Gastroesophageal sphincter (tissue), 4 donors: ENCODE data around the gene IMP3. TPM values are rescaled to one million over a fixed set of nuclear protein-coding genes. Genes with fewer than 3 reads are reported as not detected.

Source experiments
- ATAC-seq: fragments of 150-250 bp; one replicate; pipeline ENCODE4 v1.9.1; 2016; ENCODE audit warnings: mild to moderate bottlenecking, moderate library complexity
- H3K27ac ChIP-seq, 4 donors: fragments of 200-600 bp; sonication (generic) in 3 of 4; 1 replicate in 3 of 4; 2 replicates in 1 of 4; pipeline ENCODE4 v1.5.1; 2016 to 2019
- H3K27me3 ChIP-seq: fragments of 200-600 bp; sonication (generic); one replicate; pipeline ENCODE4 v1.5.1; 2019
- H3K36me3 ChIP-seq, 2 donors: fragments of 200-600 bp; sonication (generic); one replicate each; pipeline ENCODE4 v1.5.1; 2019; ENCODE audit warnings: control low read depth in 1 of 2
- H3K4me1 ChIP-seq, 3 donors: fragments of 200-600 bp; sonication (generic); 1 replicate in 2 of 3; 2 replicates in 1 of 3; pipeline ENCODE4 v1.5.1; 2016 to 2019; ENCODE audit warnings: control low read depth in 2 of 3
- H3K4me3 ChIP-seq, 2 donors: fragments of 200-600 bp; sonication (generic); one replicate each; pipeline ENCODE4 v1.5.1; 2019; ENCODE audit warnings: mild to moderate bottlenecking in 1 of 2, moderate library complexity in 1 of 2
- H3K9me3 ChIP-seq, 3 donors: fragments of 200-600 bp; sonication (generic); one replicate each; pipeline ENCODE4 v1.5.1; 2017 to 2019; ENCODE audit warnings: control low read depth in 2 of 3
- EP300 ChIP-seq: sonication (generic); formaldehyde crosslinking; IDR thresholded peaks from one replicate; pipeline ENCODE4 v1.6.1; 2017; ENCODE audit warnings: antibody characterized with exemption, mild to moderate bottlenecking
- POLR2A ChIP-seq, 2 donors: fragments of 450-650 bp; IDR thresholded peaks; one replicate each; pipeline ENCODE4 v1.6.1; 2017; ENCODE audit warnings: antibody characterized with exemption in 2 of 2, mild to moderate bottlenecking in 2 of 2, moderate library complexity in 1 of 2
- POLR2AphosphoS5 ChIP-seq: sonication (generic); formaldehyde crosslinking; IDR thresholded peaks from one replicate; pipeline ENCODE4 v1.6.1; 2017; ENCODE audit warnings: antibody characterized with exemption
- WGBS, 2 donors: methylation state at CpG; one replicate each; pipeline ENCODE4 v1.1.5; 2018; ENCODE audit warnings: low coverage in 1 of 2; 5-methylcytosine and 5-hydroxymethylcytosine counted together
- total RNA-seq, 4 donors: library from RNA; depleted of rRNA; stranded (reverse); fragments of >200 nt; gene quantifications; one replicate each; pipeline ENCODE4 v1.1.0, GENCODE V29; 2016
- TF ChIP-seq, protein P1 (sequence below), 4 experiments: fragments of 200-600 bp in 2 of 4; fragments of 450-650 bp in 2 of 4; sonication (generic) in 1 of 4; IDR thresholded peaks; one replicate each; pipeline ENCODE4 v1.5.1; 2017 to 2019; ENCODE audit warnings: antibody characterized with exemption in 4 of 4, mild to moderate bottlenecking in 2 of 4, moderate library complexity in 2 of 4

IMP3 gene
- total RNA-seq, 4 donors from 2014 or later = 72.8 to 94.9 (median 85.5) TPM

DNA sequence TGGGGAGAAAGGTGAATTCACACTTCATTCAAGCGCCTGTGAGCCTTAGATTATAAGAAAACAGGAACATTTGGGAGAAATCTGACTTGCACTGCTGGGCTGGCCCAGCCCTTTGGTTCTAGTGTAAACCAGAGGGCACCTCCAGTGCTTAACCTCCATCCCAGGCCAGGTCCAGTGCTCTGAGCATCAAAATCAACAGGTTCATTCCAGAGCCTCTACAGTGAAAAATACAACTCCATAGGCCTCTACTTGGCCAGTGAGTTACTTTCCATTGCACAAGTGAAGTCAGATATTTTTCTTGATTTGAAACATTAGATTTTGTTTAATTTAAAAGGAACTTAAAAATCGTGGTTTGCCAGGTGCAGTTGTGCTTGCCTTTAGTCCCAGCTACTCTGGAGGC lies 17.5 kb downstream of the IMP3 start:
- H3K27me3 ChIP-seq = no peaks in the 10 kb centered on the region
- H3K4me1 ChIP-seq = peaks cover 0 to 58% (median 4%) of the 10 kb centered on the region in 3 donors
- 50 to 69% methylated on average over 2 of the region's 2 CpGs for WGBS, 2 donors
- no peak overlapping the region for H3K4me3 ChIP-seq
- peaks cover 0 to 34% of the 10 kb centered on the region in 2 donors for H3K36me3 ChIP-seq
- no peak for TF ChIP-seq EP300
- TF ChIP-seq POLR2A (IDR thresholded peaks at IDR 0.05) = no peak
- TF ChIP-seq POLR2AphosphoS5 = no peak
- TF ChIP-seq, protein P1, sequence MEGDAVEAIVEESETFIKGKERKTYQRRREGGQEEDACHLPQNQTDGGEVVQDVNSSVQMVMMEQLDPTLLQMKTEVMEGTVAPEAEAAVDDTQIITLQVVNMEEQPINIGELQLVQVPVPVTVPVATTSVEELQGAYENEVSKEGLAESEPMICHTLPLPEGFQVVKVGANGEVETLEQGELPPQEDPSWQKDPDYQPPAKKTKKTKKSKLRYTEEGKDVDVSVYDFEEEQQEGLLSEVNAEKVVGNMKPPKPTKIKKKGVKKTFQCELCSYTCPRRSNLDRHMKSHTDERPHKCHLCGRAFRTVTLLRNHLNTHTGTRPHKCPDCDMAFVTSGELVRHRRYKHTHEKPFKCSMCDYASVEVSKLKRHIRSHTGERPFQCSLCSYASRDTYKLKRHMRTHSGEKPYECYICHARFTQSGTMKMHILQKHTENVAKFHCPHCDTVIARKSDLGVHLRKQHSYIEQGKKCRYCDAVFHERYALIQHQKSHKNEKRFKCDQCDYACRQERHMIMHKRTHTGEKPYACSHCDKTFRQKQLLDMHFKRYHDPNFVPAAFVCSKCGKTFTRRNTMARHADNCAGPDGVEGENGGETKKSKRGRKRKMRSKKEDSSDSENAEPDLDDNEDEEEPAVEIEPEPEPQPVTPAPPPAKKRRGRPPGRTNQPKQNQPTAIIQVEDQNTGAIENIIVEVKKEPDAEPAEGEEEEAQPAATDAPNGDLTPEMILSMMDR (IDR thresholded peaks at IDR 0.05) = no peak
- no peaks in the 10 kb centered on the region for H3K9me3 ChIP-seq
- no peak for ATAC-seq
- H3K27ac ChIP-seq = peak overlapping the region in 2 of 4 donors; percentile 4 to 77

DNA sequence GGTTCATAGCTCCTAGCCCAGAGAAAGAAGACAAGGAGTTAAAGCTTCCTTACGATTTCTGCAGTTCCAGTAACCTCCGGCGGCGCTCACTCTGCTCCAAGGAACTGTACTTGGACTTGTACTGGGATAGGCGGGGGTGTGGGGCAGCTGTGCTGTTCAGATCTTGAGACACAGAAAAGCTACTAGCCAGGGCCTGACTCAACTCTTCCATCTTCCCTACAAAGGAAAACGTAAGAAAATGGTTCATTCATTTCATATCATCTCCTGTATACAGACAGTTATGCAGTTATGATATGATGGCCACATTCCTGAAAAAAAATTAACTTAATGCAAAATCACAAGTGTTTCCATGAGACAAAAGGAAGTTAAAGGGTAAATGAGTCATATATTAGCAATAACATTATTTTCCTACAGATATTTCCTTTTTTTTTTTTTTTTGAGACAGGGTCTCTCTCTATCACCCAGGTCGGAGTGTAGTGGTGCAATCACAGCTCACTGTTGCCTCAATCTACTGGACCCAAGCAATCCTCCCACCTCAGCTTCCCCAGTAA lies 19.1 kb downstream of the IMP3 start:
- TF ChIP-seq POLR2AphosphoS5 = peak; percentile 41
- TF ChIP-seq, protein P1 (IDR thresholded peaks at IDR 0.05) = peak in 2 of 4 experiments; percentile 44 to 56
- TF ChIP-seq EP300 = no peak
- TF ChIP-seq POLR2A (IDR thresholded peaks at IDR 0.05) = no peak
- ATAC-seq = peak; percentile 79
- Histone ChIP-seq H3K27me3 (no peaks in the 10 kb centered on the region), H3K4me1 (peaks cover 0 to 48% (median 4%) of the 10 kb centered on the region in 3 donors), H3K27ac (peak overlapping the region in 3 of 4 donors; percentile 52 to 77 (median 68)), H3K36me3 (peaks cover 0 to 50% of the 10 kb centered on the region in 2 donors), H3K4me3 (peak overlapping the region in 1 of 2 donors; percentile 29), H3K9me3 (no peaks in the 10 kb centered on the region)
- WGBS, 2 donors = 30 to 34% methylated on average over 6 to 7 of the region's 7 CpGs

DNA sequence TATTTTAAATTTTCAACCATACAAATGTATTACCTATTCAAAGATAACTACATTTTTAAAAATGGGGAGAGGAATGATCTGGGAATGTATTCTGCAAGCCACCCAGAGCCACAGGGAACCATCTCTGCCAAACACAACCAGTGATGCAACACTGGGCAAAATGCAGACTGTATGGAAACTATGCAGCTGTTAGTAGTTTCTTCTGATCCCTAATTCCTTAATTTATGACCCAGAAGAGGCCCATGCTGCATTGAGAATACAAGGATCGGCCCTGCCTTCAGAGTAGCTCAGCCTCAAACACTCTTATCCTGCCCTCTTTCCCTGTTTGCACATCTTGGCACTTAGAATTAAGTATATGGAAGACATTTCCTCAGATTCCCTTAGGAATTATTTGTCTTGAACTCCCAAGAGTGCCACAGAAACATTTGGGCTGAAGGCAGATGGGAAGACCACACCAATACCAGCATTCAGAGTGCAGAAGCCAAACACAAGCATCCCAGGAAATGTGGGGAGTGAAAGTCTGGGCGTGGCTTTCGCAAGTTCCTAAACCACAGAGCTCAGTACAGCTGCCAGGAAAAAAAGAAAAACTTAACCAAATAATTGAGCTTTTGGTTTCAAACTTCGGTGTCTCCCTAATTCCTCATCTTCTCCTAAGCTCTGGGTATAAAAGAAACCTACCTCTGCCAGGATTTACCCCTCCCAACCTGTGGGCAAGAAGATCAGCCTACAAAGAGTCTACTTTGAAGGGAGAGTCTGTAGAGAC lies 19.8 kb downstream of the IMP3 start:
- Histone ChIP-seq H3K27me3 (no peaks in the 10 kb centered on the region), H3K27ac (peak overlapping the region in 3 of 4 donors; percentile 47 to 77 (median 68)), H3K4me3 (peak overlapping the region in 1 of 2 donors; percentile 29), H3K9me3 (no peaks in the 10 kb centered on the region), H3K4me1 (peaks cover 0 to 46% (median 4%) of the 10 kb centered on the region in 3 donors), H3K36me3 (peaks cover under 1 to 56% of the 10 kb centered on the region in 2 donors)
- TF ChIP-seq, protein P1 (IDR thresholded peaks at IDR 0.05) = no peak
- WGBS, 2 donors = 18 to 51% methylated on average over 2 to 4 of the region's 4 CpGs
- peak; percentile 55 for ATAC-seq

DNA sequence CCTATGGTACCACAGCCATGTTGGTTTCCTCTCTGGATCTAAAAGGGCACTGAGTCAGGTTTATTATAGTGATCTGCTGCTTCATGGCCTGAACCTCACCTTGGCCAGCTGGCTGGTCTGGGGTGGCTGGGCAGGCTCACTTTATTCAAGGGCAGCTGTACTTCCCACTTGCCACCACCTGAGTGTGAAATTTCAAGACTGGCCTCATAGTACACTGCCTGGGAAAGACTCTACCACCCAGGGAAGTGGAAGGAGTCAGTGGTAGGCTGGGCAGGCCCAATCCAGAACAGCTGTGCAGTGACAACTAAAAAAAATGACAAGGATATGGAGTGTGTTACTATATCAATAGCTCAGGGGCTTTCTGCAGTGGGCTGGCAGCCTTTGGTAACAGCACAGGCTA lies 23.3 kb downstream of the IMP3 start:
- no peak for TF ChIP-seq EP300
- TF ChIP-seq, protein P1 (IDR thresholded peaks at IDR 0.05) = no peak
- no peak for TF ChIP-seq POLR2A (IDR thresholded peaks at IDR 0.05)
- H3K36me3 ChIP-seq = peaks cover 2 to 91% of the 10 kb centered on the region in 2 donors
- ATAC-seq = no peak

More for the DNA sequence above, 23.3 kb downstream of the IMP3 start:
- H3K4me3 ChIP-seq = no peak overlapping the region
- H3K27ac ChIP-seq = no peak overlapping the region
- no peaks in the 10 kb centered on the region for H3K9me3 ChIP-seq
- H3K4me1 ChIP-seq = peaks cover 0 to 29% (median 4%) of the 10 kb centered on the region in 3 donors
- no peaks in the 10 kb centered on the region for H3K27me3 ChIP-seq
